Astrocyte of the hippocampus (primary cell): ENCODE data around the gene SULT4A1.

Experiments used
- DNase-seq: peaks from one replicate; pipeline ENCODE4 v3.0.0; 2011; ENCODE audit warnings: low read depth, low spot score

Gene SULT4A1

DNA sequence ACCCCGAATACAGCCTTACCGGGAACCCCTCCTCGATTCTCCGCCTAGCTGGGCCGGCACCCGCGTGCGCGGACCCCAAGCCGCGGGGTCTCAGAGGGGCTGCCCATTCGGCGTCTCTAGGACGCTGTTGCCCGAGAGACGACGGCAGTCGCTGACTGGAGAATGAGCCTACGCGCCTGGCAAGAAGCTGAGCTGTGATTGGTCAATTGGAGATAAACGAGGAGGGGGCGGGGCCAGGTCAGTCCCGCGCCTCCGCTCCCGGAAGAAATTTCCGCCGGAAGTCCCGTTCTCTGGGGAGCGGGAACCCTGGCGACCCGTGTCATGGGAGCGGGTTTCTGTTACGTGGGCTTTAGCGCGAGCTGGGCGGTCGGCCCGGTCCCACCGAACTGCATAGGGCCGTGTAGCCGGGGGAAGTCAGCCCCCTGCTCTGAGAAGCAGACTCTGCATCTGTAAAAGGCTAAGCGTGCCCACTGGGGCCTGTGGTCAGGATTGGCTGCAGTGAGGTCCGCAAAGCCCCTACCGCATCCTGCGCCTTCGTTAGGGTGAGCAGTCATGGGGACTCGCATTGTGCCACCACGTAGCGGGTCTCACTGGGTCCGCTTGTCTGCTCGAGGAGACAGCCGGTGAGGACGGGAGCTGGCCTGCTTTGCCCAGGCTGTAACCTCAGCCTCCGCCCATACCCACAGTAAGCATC is 50.0 kb downstream of the SULT4A1 start, which contains the start of gene EFCAB6:
TSS of gene EFCAB6 (minus strand) at position 157 of the 694 bp plus-strand sequence. CDS start 29,987 bp downstream, outside the sequence.
- DNase-seq, result peak; percentile 97

DNA sequence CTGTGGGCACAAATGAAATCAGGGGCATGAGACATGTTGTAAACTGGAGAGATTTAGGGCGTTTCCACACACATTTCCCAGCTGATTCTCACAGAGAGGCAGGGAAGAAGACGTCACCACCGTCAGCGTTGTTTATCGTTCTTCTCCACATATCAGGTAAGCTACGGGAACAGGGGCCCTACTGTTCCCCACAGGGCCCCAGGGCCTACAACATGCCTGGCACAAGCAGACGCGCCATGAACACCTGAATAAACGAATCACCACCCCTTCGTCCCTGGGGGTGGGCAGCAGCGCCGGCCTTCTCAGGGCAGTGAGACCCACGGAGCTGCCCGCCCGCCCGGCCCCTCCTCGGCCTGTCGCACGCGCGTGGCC is 50.5 kb downstream of the SULT4A1 start:
- no peak for DNase-seq

DNA sequence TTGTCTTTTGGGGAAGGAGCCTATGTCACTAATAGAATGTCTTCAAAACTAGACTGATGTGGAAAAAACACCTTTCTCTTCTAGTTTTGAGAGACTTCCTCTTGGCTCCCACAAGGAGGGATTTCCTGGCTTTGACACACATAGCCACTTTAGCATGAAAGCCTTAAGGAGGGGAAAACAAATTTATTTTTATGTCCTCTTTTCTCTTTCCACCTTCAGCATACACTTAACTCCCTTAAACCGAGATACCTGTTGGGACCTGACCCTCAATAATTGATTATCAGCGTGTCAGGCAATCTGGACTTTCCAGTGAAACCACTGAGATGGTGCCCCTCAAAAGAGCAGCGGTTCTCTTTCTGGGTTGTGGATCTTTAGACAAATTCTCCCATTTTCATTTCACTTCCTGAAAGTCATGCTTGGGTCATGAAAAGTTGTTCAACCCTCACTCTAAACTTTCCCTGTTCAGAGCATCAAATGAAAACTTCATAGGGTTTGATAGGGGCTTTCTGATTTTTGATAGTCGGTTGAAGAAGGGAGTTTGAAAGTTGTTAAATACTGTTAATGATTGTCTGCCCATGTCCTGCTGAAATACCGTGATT is 59.3 kb downstream of the SULT4A1 start:
- DNase-seq, result no peak

DNA sequence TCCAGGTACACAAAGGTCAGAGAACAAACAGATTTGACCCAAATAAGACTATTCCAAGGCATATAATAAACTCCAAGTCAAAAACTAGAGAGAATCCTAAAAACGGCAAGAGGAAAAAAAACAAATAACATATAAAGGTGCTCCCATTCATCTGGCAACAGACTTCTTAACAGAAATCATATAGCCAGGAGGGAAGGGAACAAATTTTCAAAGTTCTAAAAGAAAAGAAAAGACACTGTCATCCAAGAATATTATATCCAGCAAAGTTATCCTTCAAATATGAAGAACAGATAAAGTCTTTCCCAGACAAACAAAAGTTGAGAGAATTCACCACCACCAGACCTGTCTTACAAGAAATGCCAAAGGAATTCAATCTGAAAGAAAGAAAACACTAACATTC is 61.3 kb downstream of the SULT4A1 start:
- no peak for DNase-seq

DNA sequence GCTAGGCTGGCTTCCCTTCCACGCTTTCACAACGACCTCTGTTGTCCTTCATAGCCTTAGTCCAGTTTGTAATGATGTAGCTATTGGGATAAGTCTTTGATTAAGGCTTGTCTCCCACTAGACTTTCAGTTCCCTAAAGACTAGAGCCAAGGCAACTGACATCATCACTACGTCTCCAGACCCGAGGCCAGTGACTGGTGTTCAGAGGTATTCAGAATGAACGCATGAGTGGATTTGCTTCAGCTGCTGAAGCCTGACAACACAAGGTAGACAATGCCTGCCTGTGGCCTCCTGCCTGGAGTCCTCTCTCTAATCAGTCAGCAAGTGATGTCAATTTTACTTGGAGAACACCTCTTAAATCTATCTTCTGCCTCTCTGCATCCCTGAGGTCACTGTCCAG is 63.8 kb downstream of the SULT4A1 start:
- DNase-seq, result peak; percentile 39

DNA sequence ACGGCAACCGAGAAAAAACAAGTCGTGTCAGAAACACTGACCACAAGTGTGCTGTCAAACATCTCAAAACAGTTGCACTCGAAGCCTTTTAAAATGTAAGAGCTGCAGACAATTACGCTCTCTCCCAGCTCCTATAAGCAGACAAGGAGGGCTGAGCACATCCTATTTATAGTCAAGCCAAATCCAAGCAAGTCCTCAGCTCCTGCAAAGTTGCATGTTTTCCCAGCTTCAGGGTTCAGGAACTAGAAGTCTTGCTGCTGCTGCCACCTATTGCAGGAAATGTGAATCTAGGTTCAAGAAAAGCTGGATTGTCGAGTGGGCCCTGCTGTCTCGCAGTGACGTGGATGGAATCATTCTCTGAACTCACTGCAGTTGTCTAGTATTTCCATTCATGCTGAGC is 65.7 kb downstream of the SULT4A1 start:
- DNase-seq, result peak; percentile 66

DNA sequence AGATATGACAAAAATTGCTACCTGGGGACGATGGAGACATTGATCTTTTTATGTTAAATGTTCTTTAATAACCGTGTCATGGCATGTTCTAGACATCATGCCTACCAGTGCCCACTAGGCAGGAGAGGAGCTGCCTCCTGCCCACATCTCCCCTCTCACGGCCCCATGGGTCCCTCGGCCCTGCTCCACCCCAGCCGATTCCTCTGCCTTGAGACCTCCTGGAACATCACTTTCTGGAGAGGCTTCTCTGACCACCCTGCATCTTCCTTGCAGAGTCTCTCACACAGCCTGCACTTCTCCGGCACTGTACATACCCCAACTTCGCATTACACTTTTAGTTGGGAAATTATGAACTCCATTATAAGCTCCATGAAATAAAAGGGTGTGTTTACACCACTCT is 67.0 kb downstream of the SULT4A1 start:
- DNase-seq, result no peak

DNA sequence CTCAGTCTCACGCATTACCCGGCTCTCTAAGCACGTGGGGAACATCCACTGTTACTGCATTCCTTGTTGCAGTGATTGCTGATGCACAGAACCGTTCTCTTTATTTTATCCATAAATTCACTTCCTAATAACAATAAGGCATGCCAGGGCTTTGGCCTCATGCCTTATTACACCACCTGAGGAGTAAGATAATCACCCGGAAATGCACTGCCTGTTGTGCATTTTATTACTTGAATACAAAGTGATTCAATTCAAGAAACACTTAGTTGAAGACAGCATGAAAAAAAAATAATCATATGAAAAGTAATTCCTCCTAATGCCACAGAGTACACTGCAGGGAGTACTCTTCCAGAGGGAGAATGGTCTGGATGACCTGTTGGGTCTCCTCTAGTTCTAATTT is 69.4 kb downstream of the SULT4A1 start:
- no peak for DNase-seq

DNA sequence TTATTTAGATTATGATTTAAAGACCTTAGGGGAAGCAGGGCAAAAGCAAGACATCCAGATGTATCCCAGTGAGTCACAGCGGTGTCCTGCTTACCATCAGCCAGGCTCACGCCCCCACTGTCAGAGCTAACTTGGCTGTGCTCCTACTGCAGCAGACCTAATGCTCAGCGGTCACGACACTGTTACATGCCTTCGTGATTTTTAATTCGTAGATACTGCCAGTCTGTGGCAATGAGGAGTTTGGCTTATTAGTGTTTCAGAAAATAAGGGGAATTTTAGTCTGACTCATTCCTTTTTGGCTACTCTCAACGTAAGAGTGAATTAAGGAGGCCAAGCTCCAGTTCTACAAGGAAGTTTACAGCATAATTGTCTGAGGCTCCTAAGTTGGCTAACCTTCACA is 72.9 kb downstream of the SULT4A1 start:
- DNase-seq, result peak; percentile 93

DNA sequence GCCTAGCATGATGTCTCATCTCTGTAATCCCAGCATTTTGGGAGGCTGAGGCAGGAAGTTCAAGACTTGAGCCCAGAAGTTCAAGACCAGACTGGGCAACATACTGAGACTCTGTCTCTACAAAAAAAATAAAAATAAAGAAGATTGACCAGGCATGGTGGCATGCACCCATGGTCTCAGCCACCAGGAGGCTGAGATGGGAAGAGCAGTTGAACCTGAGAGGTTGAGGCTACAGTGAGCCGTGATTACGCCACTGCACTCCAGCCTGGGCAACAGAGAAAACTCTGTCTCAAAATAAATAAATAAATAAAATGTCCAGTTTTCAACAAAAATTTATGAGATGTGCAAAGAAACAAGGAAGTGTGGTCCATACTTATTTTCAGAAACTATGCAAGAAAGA is 78.5 kb downstream of the SULT4A1 start:
- DNase-seq, result no peak

DNA sequence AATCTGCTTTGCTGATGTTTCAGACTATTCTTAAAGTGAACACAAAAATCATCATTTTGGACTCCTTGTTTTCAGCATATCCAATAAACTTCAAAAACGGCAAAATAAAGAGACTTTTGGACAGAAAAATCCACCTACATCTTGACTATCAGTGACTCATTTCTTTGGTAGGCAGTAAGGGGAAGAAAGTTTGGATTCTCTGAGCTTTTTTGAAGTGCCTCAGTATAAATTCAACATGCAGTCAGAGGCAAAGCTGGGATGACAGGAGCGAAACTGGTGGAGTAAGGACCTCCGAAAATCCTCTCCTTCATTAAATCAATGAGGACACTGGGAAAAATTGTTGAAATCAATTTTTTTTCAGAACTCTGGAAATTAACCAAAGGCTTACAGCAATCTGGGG is 79.9 kb downstream of the SULT4A1 start:
- peak; percentile 23 for DNase-seq

DNA sequence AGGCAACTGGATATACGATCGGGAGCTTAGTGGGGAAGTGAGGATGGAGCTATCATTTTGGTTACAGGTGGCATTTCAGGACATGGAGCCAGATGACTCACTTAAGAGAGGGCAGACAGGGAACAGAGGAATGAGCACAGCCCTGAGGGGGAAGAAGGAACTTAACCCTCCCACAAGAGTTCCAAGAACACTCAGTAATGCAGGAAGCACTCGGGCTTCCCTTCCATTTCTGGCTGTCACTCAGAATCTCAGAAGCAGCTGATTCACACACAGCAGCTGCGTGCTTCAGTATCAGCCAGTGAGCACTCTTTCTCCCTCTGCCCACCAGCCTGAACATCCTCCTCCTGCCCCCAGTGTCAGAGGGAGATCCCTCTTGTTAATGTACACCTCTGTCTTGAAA is 85.0 kb downstream of the SULT4A1 start:
- peak; percentile 80 for DNase-seq

DNA sequence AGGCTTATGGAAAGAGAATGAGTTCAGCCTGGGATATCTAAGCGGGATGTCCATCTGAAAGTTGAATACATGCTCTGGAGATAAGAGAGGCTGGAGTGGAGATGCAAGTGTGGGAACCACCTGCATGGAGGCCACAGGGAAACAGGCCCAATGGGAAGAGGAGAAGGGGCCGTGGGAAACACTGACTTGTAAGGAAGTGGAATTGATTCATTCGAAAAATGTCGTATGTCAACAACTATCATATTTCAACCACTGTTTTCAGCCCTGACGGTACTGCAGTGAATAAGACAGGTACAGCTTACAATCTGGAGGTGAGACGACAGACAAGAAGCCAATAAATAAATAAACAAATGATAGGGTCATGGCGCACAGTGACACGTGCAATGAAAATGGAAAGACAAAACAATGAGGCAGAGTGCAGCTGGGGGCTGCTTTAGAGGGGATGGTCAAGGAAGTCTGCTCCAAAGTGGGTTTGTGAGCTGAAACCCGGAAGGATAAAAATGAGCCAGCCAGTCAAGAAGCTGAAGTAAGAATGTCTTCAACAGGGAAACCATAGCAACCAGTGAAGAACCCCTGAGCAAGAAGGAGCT is 86.1 kb downstream of the SULT4A1 start:
- no peak for DNase-seq
